ENCODE measurements around the gene METTL16.
"Not testable (repeated sequence)": the region's sequence is repeated elsewhere in the genome, so short reads cannot be mapped to it uniquely, and the experiment has no call there.

Gene METTL16, protein sequence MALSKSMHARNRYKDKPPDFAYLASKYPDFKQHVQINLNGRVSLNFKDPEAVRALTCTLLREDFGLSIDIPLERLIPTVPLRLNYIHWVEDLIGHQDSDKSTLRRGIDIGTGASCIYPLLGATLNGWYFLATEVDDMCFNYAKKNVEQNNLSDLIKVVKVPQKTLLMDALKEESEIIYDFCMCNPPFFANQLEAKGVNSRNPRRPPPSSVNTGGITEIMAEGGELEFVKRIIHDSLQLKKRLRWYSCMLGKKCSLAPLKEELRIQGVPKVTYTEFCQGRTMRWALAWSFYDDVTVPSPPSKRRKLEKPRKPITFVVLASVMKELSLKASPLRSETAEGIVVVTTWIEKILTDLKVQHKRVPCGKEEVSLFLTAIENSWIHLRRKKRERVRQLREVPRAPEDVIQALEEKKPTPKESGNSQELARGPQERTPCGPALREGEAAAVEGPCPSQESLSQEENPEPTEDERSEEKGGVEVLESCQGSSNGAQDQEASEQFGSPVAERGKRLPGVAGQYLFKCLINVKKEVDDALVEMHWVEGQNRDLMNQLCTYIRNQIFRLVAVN

DNA sequence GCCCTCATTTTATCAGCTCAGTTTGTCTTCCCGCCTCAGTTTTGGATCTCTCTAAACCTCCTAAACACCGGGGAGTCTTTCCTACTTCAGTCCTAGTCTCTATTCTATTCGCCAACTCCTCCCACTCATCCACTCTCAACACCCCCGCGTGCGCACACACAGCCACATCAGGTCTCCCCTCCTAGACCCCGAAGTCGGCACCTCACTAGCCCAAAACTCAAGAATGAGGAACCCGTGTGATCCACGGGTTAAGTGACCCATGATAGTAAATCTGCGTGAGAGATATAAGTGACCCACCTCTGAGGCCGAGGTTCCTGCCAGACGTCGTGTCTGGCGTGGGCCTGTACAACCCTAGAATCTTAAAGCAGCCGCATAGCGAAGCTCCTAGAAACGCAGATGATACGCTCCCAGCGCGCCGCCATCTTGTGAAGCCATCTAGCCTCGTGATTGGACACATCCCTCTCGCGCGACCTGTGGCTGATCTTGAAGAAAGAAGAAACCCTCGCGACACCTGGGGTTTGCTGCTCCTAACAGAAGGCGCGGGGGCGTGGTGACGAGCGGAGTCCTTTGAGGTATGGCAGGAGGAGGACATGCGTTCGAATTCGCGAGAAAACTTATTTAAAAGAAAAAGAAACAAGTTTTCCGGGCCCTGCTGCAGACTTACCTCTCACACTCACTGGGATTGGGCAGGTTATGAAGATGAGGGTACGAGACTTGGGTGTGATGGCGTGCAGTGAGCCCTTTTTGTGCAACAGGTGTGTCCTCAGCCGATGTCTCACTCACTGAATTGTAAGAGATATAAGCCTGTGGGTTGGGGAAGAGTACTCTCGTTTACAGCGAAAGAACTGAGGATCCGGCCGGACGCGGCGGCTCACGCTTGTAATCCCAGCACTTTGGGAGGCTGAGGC, at the start of gene METTL16:
TSS of gene METTL16 (minus strand) at position 427 of the 908 bp plus-strand sequence. CDS start 9,557 bp downstream, outside the sequence.
- Histone ChIP-seq H3K9me3 (ENCODE audit: control insufficient read depth, low read length) (no peaks in the 10 kb centered on the region), H3K36me3 (ENCODE audit: control insufficient read depth, insufficient read depth, low read length) (no peaks in the 10 kb centered on the region), H3K27me3 (ENCODE audit: control insufficient read depth, insufficient read depth, low read length) (no peaks in the 10 kb centered on the region), H3K9ac (ENCODE audit: low read length) (peak within 1 kb of the TSS; percentile 87), H3K4me1 (ENCODE audit: control insufficient read depth, insufficient read depth, low read length) (peaks cover 10% of the 10 kb centered on the region), H3K4me3 (ENCODE audit: low read length) (peak within 1 kb of the TSS; percentile 71)

DNA sequence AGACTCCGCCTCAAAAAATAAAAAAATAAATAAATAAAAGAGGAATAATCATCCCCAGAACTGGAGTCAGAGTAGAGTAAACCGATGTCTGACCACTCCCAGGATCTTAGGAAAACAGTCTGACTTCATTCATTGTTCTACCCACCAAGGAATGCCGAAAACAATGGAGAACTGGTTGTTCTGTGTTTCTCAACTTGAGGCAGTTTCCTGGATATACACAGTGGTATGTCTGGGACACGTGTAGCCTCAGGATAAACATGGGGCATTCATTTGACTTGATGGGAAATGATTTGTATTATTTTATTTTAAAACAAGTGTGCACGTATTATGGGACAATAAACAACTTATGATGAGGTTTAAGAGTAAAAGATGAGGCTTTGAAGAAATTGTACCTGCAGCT, 49.0 kb upstream of the METTL16 start:
- H3K4me3 ChIP-seq (ENCODE audit: low read length): no peak overlapping the region
- H3K9me3 ChIP-seq (ENCODE audit: control insufficient read depth, low read length): no peaks in the 10 kb centered on the region
- no peak overlapping the region for H3K9ac ChIP-seq (ENCODE audit: low read length)
- H3K27me3 ChIP-seq (ENCODE audit: control insufficient read depth, insufficient read depth, low read length): no peaks in the 10 kb centered on the region
- peaks cover 8% of the 10 kb centered on the region for H3K4me1 ChIP-seq (ENCODE audit: control insufficient read depth, insufficient read depth, low read length)
- no peaks in the 10 kb centered on the region for H3K36me3 ChIP-seq (ENCODE audit: control insufficient read depth, insufficient read depth, low read length)

DNA sequence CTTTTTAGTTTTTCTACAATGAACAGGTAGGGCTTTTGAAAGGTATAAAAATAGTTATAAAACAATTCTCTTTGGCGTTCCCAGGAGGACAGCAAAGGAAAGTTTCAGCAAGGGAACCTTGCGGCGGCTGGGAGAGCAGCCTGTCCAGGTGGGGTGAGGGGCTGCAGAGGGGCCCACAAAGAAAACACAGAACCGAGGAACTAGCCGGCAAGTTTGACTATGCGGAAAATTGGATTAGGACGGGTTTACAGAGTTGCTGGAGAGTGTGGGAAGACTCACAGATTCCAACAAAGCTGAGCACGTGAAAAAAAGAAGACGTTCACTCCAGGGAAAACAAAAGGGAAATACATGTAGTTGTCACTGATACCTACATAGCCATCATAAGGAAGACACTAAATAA, 40.2 kb upstream of the METTL16 start:
- no peak overlapping the region for H3K4me3 ChIP-seq (ENCODE audit: low read length)
- H3K4me1 ChIP-seq (ENCODE audit: control insufficient read depth, insufficient read depth, low read length): peaks cover 11% of the 10 kb centered on the region
- H3K9me3 ChIP-seq (ENCODE audit: control insufficient read depth, low read length): no peaks in the 10 kb centered on the region
- H3K36me3 ChIP-seq (ENCODE audit: control insufficient read depth, insufficient read depth, low read length): no peaks in the 10 kb centered on the region
- no peak overlapping the region for H3K9ac ChIP-seq (ENCODE audit: low read length)
- H3K27me3 ChIP-seq (ENCODE audit: control insufficient read depth, insufficient read depth, low read length): peaks cover 7% of the 10 kb centered on the region

DNA sequence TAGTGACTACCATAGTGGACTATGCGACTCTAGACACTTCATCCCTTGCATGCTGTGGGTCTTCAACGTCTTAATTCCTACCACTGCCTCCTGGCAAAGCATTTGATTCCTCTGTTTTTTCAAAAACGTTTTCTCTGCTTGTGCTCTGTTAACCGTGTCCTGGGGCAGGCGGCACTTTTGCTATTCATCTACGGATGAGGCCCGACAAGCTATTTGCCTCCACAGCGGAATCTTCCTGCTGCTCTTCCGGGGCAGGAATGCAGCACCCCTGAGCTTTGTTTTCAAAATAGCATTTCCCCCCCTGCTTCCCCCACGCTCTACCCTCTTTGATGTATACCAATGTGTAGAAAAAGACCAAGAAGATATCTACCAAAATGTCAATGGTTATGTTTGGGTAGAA, 39.8 kb upstream of the METTL16 start:
- H3K4me3 ChIP-seq (ENCODE audit: low read length): no peak overlapping the region
- no peaks in the 10 kb centered on the region for H3K36me3 ChIP-seq (ENCODE audit: control insufficient read depth, insufficient read depth, low read length)
- H3K4me1 ChIP-seq (ENCODE audit: control insufficient read depth, insufficient read depth, low read length): peaks cover 12% of the 10 kb centered on the region
- H3K9me3 ChIP-seq (ENCODE audit: control insufficient read depth, low read length): no peaks in the 10 kb centered on the region
- H3K27me3 ChIP-seq (ENCODE audit: control insufficient read depth, insufficient read depth, low read length): peaks cover 7% of the 10 kb centered on the region
- H3K9ac ChIP-seq (ENCODE audit: low read length): no peak overlapping the region

DNA sequence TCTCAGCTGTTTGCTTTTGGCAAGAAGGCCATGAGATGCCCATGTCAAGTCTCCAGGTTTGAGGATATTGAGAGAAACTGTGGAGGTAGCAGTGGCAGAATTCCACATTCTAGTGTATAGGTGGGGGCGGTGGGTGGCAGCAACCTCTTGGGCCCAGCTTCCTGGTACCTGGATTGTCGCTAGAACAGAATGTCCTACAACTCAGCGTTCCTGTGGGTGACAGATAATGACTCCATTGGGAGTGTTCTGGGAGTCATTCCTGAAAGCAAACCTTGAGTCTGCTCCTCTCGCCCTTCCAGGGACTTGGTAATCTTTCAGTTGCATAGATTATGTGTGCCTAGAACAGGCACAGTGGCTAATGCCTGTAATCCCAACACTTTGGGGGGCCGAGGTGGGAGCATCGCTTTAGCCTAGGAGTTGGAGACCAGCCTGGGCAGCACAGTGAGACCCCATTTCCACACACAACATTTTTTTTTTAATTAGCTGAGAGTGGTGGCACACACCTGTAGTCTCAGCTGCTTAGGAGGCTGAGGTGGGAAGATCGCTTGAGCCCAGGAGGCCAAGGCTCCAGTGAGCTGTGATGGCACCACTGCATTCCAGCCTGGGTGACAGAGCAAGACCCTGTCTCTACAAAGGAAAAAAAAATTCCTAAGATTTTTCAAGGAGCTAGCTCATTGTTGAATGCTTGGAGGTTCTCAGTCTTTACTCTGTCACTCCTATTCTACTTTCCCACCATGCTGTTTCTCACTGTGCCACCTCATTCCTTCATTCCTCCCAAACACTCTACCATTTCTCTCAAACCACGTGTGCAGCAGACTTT, 37.9 kb upstream of the METTL16 start:
- Histone ChIP-seq H3K27me3 (ENCODE audit: control insufficient read depth, insufficient read depth, low read length) (peaks cover 7% of the 10 kb centered on the region), H3K9ac (ENCODE audit: low read length) (no peak overlapping the region), H3K36me3 (ENCODE audit: control insufficient read depth, insufficient read depth, low read length) (no peaks in the 10 kb centered on the region), H3K4me1 (ENCODE audit: control insufficient read depth, insufficient read depth, low read length) (peaks cover 23% of the 10 kb centered on the region), H3K9me3 (ENCODE audit: control insufficient read depth, low read length) (no peaks in the 10 kb centered on the region), H3K4me3 (ENCODE audit: low read length) (no peak overlapping the region)

DNA sequence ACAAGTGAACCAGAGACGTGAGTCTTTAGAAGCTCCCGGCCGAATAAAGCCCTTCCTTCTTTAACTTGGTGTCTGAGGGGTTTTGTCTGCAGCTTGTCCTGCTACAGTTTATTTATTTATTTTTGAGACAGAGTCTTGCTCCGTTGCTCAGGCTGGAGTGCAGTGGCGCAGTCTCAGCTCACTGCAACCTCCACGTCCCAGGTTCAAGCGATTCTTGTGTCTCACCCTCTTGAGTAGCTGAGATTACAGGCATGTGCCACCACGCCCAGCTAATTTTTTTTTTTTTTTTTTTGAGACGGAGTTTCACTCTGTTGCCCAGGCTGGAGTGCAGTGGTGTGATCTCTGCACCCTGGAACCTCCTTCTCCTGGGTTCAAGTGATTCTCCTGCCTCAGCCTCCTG, 36.3 kb upstream of the METTL16 start:
- H3K36me3 ChIP-seq (ENCODE audit: control insufficient read depth, insufficient read depth, low read length); H3K9me3 ChIP-seq (ENCODE audit: control insufficient read depth, low read length); H3K27me3 ChIP-seq (ENCODE audit: control insufficient read depth, insufficient read depth, low read length); H3K9ac ChIP-seq (ENCODE audit: low read length); H3K4me3 ChIP-seq (ENCODE audit: low read length): not testable (repeated sequence)
- peaks cover 23% of the 10 kb centered on the region for H3K4me1 ChIP-seq (ENCODE audit: control insufficient read depth, insufficient read depth, low read length)

DNA sequence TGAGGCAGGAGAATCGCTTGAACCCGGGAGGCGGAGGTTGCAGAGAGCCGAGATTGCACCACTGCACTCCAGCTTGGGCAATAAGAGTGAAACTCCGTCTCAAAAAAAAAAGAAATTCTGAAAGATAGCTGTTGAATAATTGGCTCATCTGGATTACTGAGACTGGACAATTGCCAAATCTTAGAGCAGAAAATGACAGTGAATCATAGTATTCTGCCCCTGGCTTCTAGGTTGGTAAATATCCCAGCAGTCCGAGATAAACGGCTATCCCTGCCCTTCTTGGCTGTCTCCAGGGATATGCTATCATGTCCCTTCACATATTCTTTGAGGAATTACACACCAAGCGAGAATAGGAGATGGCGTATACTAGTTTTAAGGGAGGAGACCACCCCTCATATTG, 35.5 kb upstream of the METTL16 start:
- Histone ChIP-seq H3K27me3 (ENCODE audit: control insufficient read depth, insufficient read depth, low read length) (peaks cover 7% of the 10 kb centered on the region), H3K9ac (ENCODE audit: low read length) (no peak overlapping the region), H3K36me3 (ENCODE audit: control insufficient read depth, insufficient read depth, low read length) (no peaks in the 10 kb centered on the region), H3K4me3 (ENCODE audit: low read length) (no peak overlapping the region), H3K4me1 (ENCODE audit: control insufficient read depth, insufficient read depth, low read length) (peaks cover 29% of the 10 kb centered on the region), H3K9me3 (ENCODE audit: control insufficient read depth, low read length) (no peaks in the 10 kb centered on the region)

DNA sequence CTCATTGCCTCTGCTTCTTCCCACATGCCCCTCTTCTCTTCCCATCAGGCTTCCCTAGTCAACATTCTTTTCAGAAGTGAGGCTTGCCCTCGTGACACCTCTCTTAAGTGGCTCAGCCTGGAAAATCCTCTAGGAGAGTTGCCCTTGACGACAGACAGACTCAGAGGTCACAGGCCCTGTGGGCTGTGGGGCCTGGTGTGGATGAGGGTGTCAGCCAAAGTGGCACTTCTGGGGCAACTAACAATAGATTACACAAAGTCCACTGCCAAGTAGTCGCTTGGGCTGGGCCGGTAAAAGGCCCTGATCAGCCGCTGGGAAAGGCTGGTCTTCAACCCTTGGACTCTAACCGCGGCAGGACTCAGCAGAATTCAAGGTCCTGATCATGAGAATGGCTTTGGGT, 33.7 kb upstream of the METTL16 start:
- Histone ChIP-seq H3K27me3 (ENCODE audit: control insufficient read depth, insufficient read depth, low read length) (peaks cover 4% of the 10 kb centered on the region), H3K9ac (ENCODE audit: low read length) (no peak overlapping the region), H3K4me1 (ENCODE audit: control insufficient read depth, insufficient read depth, low read length) (peaks cover 34% of the 10 kb centered on the region), H3K9me3 (ENCODE audit: control insufficient read depth, low read length) (no peaks in the 10 kb centered on the region), H3K4me3 (ENCODE audit: low read length) (no peak overlapping the region), H3K36me3 (ENCODE audit: control insufficient read depth, insufficient read depth, low read length) (no peaks in the 10 kb centered on the region)

DNA sequence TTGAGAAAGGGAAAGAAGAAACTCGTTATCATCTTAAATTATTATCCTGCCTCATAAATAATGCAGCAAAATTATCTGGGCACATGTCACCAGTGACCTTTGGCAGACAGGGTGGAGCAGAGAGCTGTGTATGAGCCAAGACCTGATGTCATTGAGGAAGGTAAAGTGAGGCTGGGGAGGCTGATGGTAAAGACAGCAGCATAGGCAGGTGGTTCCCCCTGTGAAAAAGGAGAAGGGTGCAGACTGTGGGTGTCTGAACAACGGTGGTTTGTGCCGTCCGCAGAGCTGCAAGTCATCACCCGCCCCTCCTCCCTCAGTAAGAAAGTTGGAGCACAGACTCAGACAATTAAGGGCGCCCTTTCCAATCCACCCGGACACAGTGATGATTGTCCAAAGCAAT, 30.8 kb upstream of the METTL16 start:
- Histone ChIP-seq H3K27me3 (ENCODE audit: control insufficient read depth, insufficient read depth, low read length) (no peaks in the 10 kb centered on the region), H3K9ac (ENCODE audit: low read length) (no peak overlapping the region), H3K4me1 (ENCODE audit: control insufficient read depth, insufficient read depth, low read length) (peaks cover 29% of the 10 kb centered on the region), H3K36me3 (ENCODE audit: control insufficient read depth, insufficient read depth, low read length) (no peaks in the 10 kb centered on the region), H3K9me3 (ENCODE audit: control insufficient read depth, low read length) (no peaks in the 10 kb centered on the region), H3K4me3 (ENCODE audit: low read length) (no peak overlapping the region)

DNA sequence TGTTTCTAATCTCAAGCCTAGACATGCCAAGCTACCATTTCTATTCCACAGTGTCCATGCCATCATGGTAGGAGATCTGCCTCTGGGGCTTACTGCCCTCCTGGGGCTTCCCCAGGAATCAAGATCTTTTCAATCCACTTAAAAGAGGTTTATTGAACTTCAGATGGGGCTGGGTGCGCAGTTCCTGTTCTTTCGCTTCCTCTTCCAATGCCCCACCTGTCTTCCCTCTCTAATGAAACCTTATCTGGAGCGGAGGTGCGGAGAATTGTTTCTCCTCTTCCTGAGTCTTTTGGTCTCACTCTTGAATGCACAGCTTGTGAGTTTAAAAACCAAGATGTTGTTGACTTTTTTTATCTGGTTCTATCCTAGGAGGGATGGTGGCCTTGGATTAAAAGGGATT, 30.4 kb upstream of the METTL16 start:
- H3K27me3 ChIP-seq (ENCODE audit: control insufficient read depth, insufficient read depth, low read length): no peaks in the 10 kb centered on the region
- no peaks in the 10 kb centered on the region for H3K9me3 ChIP-seq (ENCODE audit: control insufficient read depth, low read length)
- no peaks in the 10 kb centered on the region for H3K36me3 ChIP-seq (ENCODE audit: control insufficient read depth, insufficient read depth, low read length)
- H3K4me1 ChIP-seq (ENCODE audit: control insufficient read depth, insufficient read depth, low read length): peaks cover 25% of the 10 kb centered on the region
- H3K9ac ChIP-seq (ENCODE audit: low read length): no peak overlapping the region
- no peak overlapping the region for H3K4me3 ChIP-seq (ENCODE audit: low read length)

DNA sequence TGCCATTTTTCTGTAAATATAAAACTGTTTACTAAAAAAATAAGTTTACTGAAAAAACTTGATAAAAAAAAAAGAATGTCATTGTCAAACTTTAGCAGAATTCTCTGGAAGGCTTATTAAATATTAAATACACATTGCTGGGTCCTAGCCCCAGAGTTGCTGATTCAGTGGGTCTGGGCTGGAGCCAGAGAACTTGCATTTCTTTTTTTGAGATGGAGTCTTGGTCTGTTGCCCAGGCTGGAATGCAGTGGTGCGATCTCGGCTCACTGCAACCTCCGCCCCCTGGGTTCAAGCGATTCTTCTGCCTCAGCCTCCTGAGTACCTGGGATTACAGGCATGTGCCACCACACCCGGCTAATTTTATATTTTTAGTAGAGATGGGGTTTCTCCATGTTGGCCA, 25.9 kb upstream of the METTL16 start:
- not testable (repeated sequence) for H3K27me3 ChIP-seq (ENCODE audit: control insufficient read depth, insufficient read depth, low read length); H3K9me3 ChIP-seq (ENCODE audit: control insufficient read depth, low read length); H3K4me1 ChIP-seq (ENCODE audit: control insufficient read depth, insufficient read depth, low read length); H3K9ac ChIP-seq (ENCODE audit: low read length); H3K4me3 ChIP-seq (ENCODE audit: low read length); H3K36me3 ChIP-seq (ENCODE audit: control insufficient read depth, insufficient read depth, low read length)
